ENCODE measurements around the gene PRM1. TPM values are rescaled to one million over a fixed set of nuclear protein-coding genes. Genes with fewer than 3 reads are reported as not detected.

The PRM1 gene
- total and polyA plus RNA-seq, 2 of the 4 experiments (the other 2 are of a cell fraction) = not detected

GRCh38 chr16:11277607-11278337 lies 3.4 kb downstream of the PRM1 start:
- Histone ChIP-seq H3K4ac (ENCODE audit: low read depth, low read length) (no peak overlapping the region), H2BK5ac (ENCODE audit: low read depth, low read length, poor library complexity, severe bottlenecking) (no peak overlapping the region), H4K20me1 (ENCODE audit: insufficient read depth, low read length) (no peaks in the 10 kb centered on the region), H3K9me1 (ENCODE audit: insufficient read depth, low read length) (no peaks in the 10 kb centered on the region), H3K27ac (ENCODE audit: insufficient read depth, low read length) (no peak overlapping the region), H3K23ac (ENCODE audit: low read depth, low read length) (no peak overlapping the region), H2BK15ac (ENCODE audit: low read depth, low read length) (no peak overlapping the region), H4K8ac (ENCODE audit: low read depth in 2 of 2, low read length in 2 of 2) (no peak overlapping the region), H3K9ac (ENCODE audit: low read depth, low read length) (no peak overlapping the region), H2AFZ (replicated peaks; ENCODE audit: low read length, poor library complexity) (no peak overlapping the region), H3K4me3 (ENCODE audit: insufficient read depth, low read depth, low read length) (no peak overlapping the region), H3K18ac (ENCODE audit: low read depth, low read length) (no peak overlapping the region), H3K9me3 (ENCODE audit: control insufficient read depth, insufficient read depth, low read length) (peaks cover 7% of the 10 kb centered on the region), H4K5ac (ENCODE audit: low read depth, low read length) (no peak overlapping the region), H3K27me3 (ENCODE audit: control insufficient read depth, insufficient read depth, low read length) (peaks cover 12% of the 10 kb centered on the region), H2BK120ac (ENCODE audit: low read depth, low read length) (no peak overlapping the region), H4K91ac (ENCODE audit: insufficient read depth, low read depth, low read length) (no peak overlapping the region), H2AK5ac (ENCODE audit: low read depth, low read length) (no peak overlapping the region), H3K14ac (replicated peaks; ENCODE audit: low read depth, low read length) (no peak overlapping the region), H3K4me2 (ENCODE audit: low read depth, low read length) (no peak overlapping the region), H3K4me1 (ENCODE audit: control insufficient read depth, insufficient read depth, low read length) (peaks cover 7% of the 10 kb centered on the region; the same call in 1 of the 2 replicates), H3K79me1 (ENCODE audit: low read depth in 1 of 2, low read length in 2 of 2) (no peaks in the 10 kb centered on the region), H3K36me3 (ENCODE audit: control insufficient read depth, insufficient read depth, low read length) (no peaks in the 10 kb centered on the region), H3K56ac (ENCODE audit: extremely low read depth, insufficient read depth, low read length) (no peak overlapping the region), H2AK9ac (replicated peaks; ENCODE audit: low read depth, low read length, poor library complexity) (no peak overlapping the region), H2BK20ac (ENCODE audit: low read depth, low read length) (no peak overlapping the region)
- TF ChIP-seq CHD1 (IDR thresholded peaks at IDR 0.05; ENCODE audit: low read depth, low read length) (no peak), SMC3 (IDR thresholded peaks at IDR 0.05; ENCODE audit: low read depth, low read length) (no peak), RAD21 (IDR thresholded peaks at IDR 0.05; ENCODE audit: low read length) (no peak), CEBPB (IDR thresholded peaks at IDR 0.05; ENCODE audit: low read depth, low read length) (no peak), BHLHE40 (IDR thresholded peaks at IDR 0.05; ENCODE audit: low read depth, low read length) (no peak), FOS (IDR thresholded peaks at IDR 0.05; ENCODE audit: low read depth, low read length) (no peak)
- dilution Hi-C loops (cut with HindIII; ENCODE audit: low sequenced_read_pairs, unreplicated experiment) (no loop called here), in situ Hi-C loops (cut with MboI; ENCODE audit: low sequenced_read_pairs) (no loop called here), intact Hi-C loops (cut with micrococcal nuclease) (no loop called here)
- CTCF ChIA-PET = no interaction called here
- no TSS peak for BruUV-seq (replicated peaks)
- ATAC-seq (ENCODE audit: low read depth) = no peak
- DNase-seq = no peak
- POLR2A ChIA-PET (ENCODE audit: unreplicated experiment) = no interaction called here
- 91% methylated on average over 7 of the region's 12 CpGs; no CpG with 5 or more reads in 1 of the 2 experiments for WGBS, 2 experiments (ENCODE audit: extremely low coverage in 2 of 2, insufficient read length in 1 of 2)
